GM23248 (cell line): Measurements from ENCODE around the gene ZFP92. TPM values are rescaled to one million over a fixed set of nuclear protein-coding genes. Genes with fewer than 3 reads are reported as not detected.

Experiments used
- DNase-seq: peaks from one replicate; pipeline ENCODE4 v3.0.0-alpha.2; 2015
- H2AFZ ChIP-seq: fragments of 200-600 bp; sonication (generic); 2 replicates; pipeline ENCODE4 v1.6.1; 2016; ENCODE audit warnings: antibody characterized with exemption
- H3F3A ChIP-seq: fragments of 200-600 bp; sonication (generic); 2 replicates; pipeline ENCODE4 v1.6.1; 2016; ENCODE audit warnings: mild to moderate bottlenecking, antibody characterized with exemption, mixed run types; ENCODE audit not compliant: insufficient read depth
- H3K27ac ChIP-seq: fragments of 200-600 bp; sonication (generic); 2 replicates; pipeline ENCODE4 v1.5.1; 2016; ENCODE audit warnings: mild to moderate bottlenecking
- H3K27me3 ChIP-seq: fragments of 200-600 bp; sonication (generic); replicated peaks from 2 replicates; pipeline ENCODE4 v1.6.1; 2016; ENCODE audit warnings: mild to moderate bottlenecking; ENCODE audit not compliant: insufficient read depth
- H3K36me3 ChIP-seq: fragments of 200-600 bp; sonication (generic); 2 replicates; pipeline ENCODE4 v1.6.1; 2016; ENCODE audit warnings: low read depth, mild to moderate bottlenecking
- H3K4me1 ChIP-seq: fragments of 200-600 bp; sonication (generic); 2 replicates; pipeline ENCODE4 v1.6.1; 2016; ENCODE audit warnings: mild to moderate bottlenecking; ENCODE audit not compliant: insufficient read depth
- H3K4me2 ChIP-seq: fragments of 200-600 bp; sonication (generic); one replicate; pipeline ENCODE4 v1.6.1; 2016; ENCODE audit warnings: mild to moderate bottlenecking; ENCODE audit not compliant: unreplicated experiment
- H3K4me3 ChIP-seq: fragments of 200-600 bp; sonication (generic); 2 replicates; pipeline ENCODE4 v1.5.1; 2016; ENCODE audit warnings: mild to moderate bottlenecking
- H3K79me2 ChIP-seq: fragments of 200-600 bp; sonication (generic); 2 replicates; pipeline ENCODE4 v1.6.1; 2016; ENCODE audit warnings: mild to moderate bottlenecking; ENCODE audit not compliant: insufficient read depth
- H3K9ac ChIP-seq: fragments of 200-600 bp; sonication (generic); 2 replicates; pipeline ENCODE4 v1.6.1; 2016; ENCODE audit warnings: mild to moderate bottlenecking
- H3K9me2 ChIP-seq: fragments of 200-600 bp; sonication (generic); 2 replicates; pipeline ENCODE4 v1.6.1; 2016; ENCODE audit warnings: mixed run types, mild to moderate bottlenecking, moderate library complexity; ENCODE audit not compliant: insufficient read depth
- H3K9me3 ChIP-seq: fragments of 200-600 bp; sonication (generic); one replicate; pipeline ENCODE4 v1.6.1; 2017; ENCODE audit warnings: low read depth
- H4K20me1 ChIP-seq: fragments of 200-600 bp; sonication (generic); 2 replicates; pipeline ENCODE4 v1.6.0; 2016; ENCODE audit not compliant: insufficient read depth
- EZH2 ChIP-seq: fragments of 200-600 bp; sonication (generic); IDR thresholded peaks from 2 replicates; pipeline ENCODE4 v1.6.1; 2018; ENCODE audit warnings: antibody characterized with exemption, mild to moderate bottlenecking; ENCODE audit not compliant: insufficient read depth, poor library complexity, severe bottlenecking
- EZH2phosphoT487 ChIP-seq: fragments of 200-600 bp; sonication (generic); IDR thresholded peaks from 2 replicates; pipeline ENCODE4 v1.6.1; 2018; ENCODE audit warnings: antibody characterized with exemption, moderate library complexity, mild to moderate bottlenecking, low read depth; ENCODE audit not compliant: insufficient read depth
- WGBS, 2 experiments: methylation state at CpG; one replicate each; pipeline ENCODE4 v1.1.6; 2015 to 2017; ENCODE audit warnings: low lambda C conversion rate in 2 of 2, low coverage in 1 of 2; ENCODE audit errors: missing lambda C conversion rate in 2 of 2; 5-methylcytosine and 5-hydroxymethylcytosine counted together
- in situ Hi-C: fragments of 300-500 bp; cut with MboI; formaldehyde crosslinking; loops from 2 replicates; pipeline ENCODE4 v1.15.0; 2020
- polyA plus RNA-seq: library from polyadenylated mRNA; unstranded; fragments of >200 nt; fragmentation: Nextera tagmentation; extraction: Ambion mirVana; gene quantifications from 2 replicates; pipeline ENCODE4 v1.2.1, GENCODE V29; 2016
- total RNA-seq: library from RNA; depleted of rRNA; stranded (reverse); fragments of >200 nt; shearing (Covaris generic); gene quantifications from 2 replicates; pipeline ENCODE4 v1.2.3, GENCODE V29; 2014

Gene ZFP92
- total and polyA plus RNA-seq, 2 experiments from 2014 or later: 0.11 TPM; not detected in 1

- in situ Hi-C loops: loop anchor here (25.0 kb wide), 1 partner anchor 405 kb away; no protein-coding TSS in a partner anchor
- Histone ChIP-seq H3F3A (no peaks in the 10 kb centered on the region), H3K4me2 (no peak overlapping the region), H3K27ac (no peak overlapping the region), H3K4me1 (no peaks in the 10 kb centered on the region), H3K9me3 (no peaks in the 10 kb centered on the region), H3K36me3 (no peaks in the 10 kb centered on the region), H3K9me2 (no peaks in the 10 kb centered on the region), H3K79me2 (no peaks in the 10 kb centered on the region), H4K20me1 (no peaks in the 10 kb centered on the region), H3K27me3 (no peaks in the 10 kb centered on the region), H3K4me3 (no peak overlapping the region), H2AFZ (no peak overlapping the region), H3K9ac (no peak overlapping the region)
- TF ChIP-seq EZH2phosphoT487: no peak
- TF ChIP-seq EZH2: no peak
- 65 to 85% methylated on average over 4 to 5 of the region's 5 CpGs for WGBS, 2 experiments
- DNase-seq: no peak
Measured at GRCh38 chrX:153442463-153442862, 31.2 kb downstream of the ZFP92 start.

GRCh38 chrX:153443476-153444332 lies 32.4 kb downstream of the ZFP92 start:
- no peaks in the 10 kb centered on the region for H3K36me3 ChIP-seq
- DNase-seq: no peak
- no peak for TF ChIP-seq EZH2phosphoT487
- no peak for TF ChIP-seq EZH2
- no peak overlapping the region for H3K9ac ChIP-seq
- no peak overlapping the region for H2AFZ ChIP-seq
- no peak overlapping the region for H3K4me2 ChIP-seq
- no peaks in the 10 kb centered on the region for H3K9me2 ChIP-seq
- in situ Hi-C loops: loop anchor here (25.0 kb wide), 1 partner anchor 406 kb away; no protein-coding TSS in a partner anchor
- no peaks in the 10 kb centered on the region for H3K27me3 ChIP-seq
- H3K9me3 ChIP-seq: no peaks in the 10 kb centered on the region
- no peak overlapping the region for H3K4me3 ChIP-seq
- H3K4me1 ChIP-seq: no peaks in the 10 kb centered on the region
- H4K20me1 ChIP-seq: no peaks in the 10 kb centered on the region
- H3F3A ChIP-seq: no peaks in the 10 kb centered on the region
- 83 to 89% methylated on average over 11 to 16 of the region's 25 CpGs for WGBS, 2 experiments
- no peak overlapping the region for H3K27ac ChIP-seq
- no peaks in the 10 kb centered on the region for H3K79me2 ChIP-seq

- in situ Hi-C loops: loop anchor here (25.0 kb wide), 1 partner anchor 407 kb away; no protein-coding TSS in a partner anchor
- Histone ChIP-seq H3K27me3 (no peaks in the 10 kb centered on the region), H4K20me1 (no peaks in the 10 kb centered on the region), H3K27ac (no peak overlapping the region), H3K9me3 (no peaks in the 10 kb centered on the region), H3K9ac (no peak overlapping the region), H3K79me2 (no peaks in the 10 kb centered on the region), H3F3A (no peaks in the 10 kb centered on the region), H3K4me2 (no peak overlapping the region), H3K9me2 (no peaks in the 10 kb centered on the region), H3K36me3 (no peaks in the 10 kb centered on the region), H3K4me1 (no peaks in the 10 kb centered on the region), H3K4me3 (no peak overlapping the region), H2AFZ (no peak overlapping the region)
- 50 to 85% methylated on average over 2 to 12 of the region's 37 CpGs for WGBS, 2 experiments
- DNase-seq: no peak
- TF ChIP-seq EZH2 (no peak), EZH2phosphoT487 (no peak)
Measured at GRCh38 chrX:153444333-153445011, 33.2 kb downstream of the ZFP92 start.

- Histone ChIP-seq H3K79me2 (no peaks in the 10 kb centered on the region), H3K9me2 (no peaks in the 10 kb centered on the region), H3F3A (no peaks in the 10 kb centered on the region), H2AFZ (no peak overlapping the region), H3K4me3 (no peak overlapping the region), H4K20me1 (no peaks in the 10 kb centered on the region), H3K9me3 (no peaks in the 10 kb centered on the region), H3K36me3 (no peaks in the 10 kb centered on the region), H3K27ac (no peak overlapping the region), H3K4me1 (no peaks in the 10 kb centered on the region), H3K27me3 (no peaks in the 10 kb centered on the region), H3K9ac (no peak overlapping the region), H3K4me2 (no peak overlapping the region)
- DNase-seq: no peak
- TF ChIP-seq EZH2 (no peak), EZH2phosphoT487 (no peak)
- in situ Hi-C loops: loop anchor here (25.0 kb wide), 1 partner anchor 408 kb away; no protein-coding TSS in a partner anchor
- 81 to 83% methylated on average over 16 to 18 of the region's 35 CpGs for whole genome bisulfite sequencing, 2 experiments
Measured at GRCh38 chrX:153445106-153445855, 34.0 kb downstream of the ZFP92 start.
